Inflammatory macrophage (primary cell): Measurements from ENCODE around the gene RNFT1.
"Not testable (repeated sequence)": the region's sequence is repeated elsewhere in the genome, so short reads cannot be mapped to it uniquely, and the experiment has no call there.

Source experiments
- DNase-seq, 2 donors: peaks; one replicate each; pipeline ENCODE4 v3.0.0-alpha.2; 2020 to 2022

The RNFT1 gene

GRCh38 chr17:59930121-59930520 lies 34.4 kb downstream of the RNFT1 start:
- DNase-seq, result not testable (repeated sequence)

GRCh38 chr17:59920637-59921036 lies 43.9 kb downstream of the RNFT1 start:
- DNase-seq, result not testable (repeated sequence)

- DNase-seq, result no peak
Observed at GRCh38 chr17:59916446-59916845, 48.1 kb downstream of the RNFT1 start.

- peak; percentile 28 to 60 for DNase-seq
Observed at GRCh38 chr17:59914274-59914854, 50.2 kb downstream of the RNFT1 start.

DNA sequence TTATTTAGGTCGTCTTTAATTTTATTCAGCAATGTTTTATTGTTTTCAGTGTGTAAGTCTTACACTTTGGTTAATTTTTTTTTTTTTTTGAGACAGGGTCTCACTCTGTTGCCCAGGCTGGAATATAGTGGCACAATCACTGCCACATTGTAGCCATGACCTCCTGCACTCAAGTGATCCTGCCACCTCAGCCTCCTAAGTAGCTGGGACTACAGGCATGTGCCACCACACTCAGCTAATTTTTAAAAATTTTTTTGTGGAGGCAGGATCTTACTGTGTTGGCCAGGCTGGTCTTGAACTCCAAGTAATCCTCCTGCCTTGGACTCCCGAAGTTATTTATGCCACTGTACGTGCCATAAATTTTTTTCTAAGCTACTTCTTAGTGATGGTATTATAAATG lies 57.1 kb downstream of the RNFT1 start:
- DNase-seq, result no peak

DNA sequence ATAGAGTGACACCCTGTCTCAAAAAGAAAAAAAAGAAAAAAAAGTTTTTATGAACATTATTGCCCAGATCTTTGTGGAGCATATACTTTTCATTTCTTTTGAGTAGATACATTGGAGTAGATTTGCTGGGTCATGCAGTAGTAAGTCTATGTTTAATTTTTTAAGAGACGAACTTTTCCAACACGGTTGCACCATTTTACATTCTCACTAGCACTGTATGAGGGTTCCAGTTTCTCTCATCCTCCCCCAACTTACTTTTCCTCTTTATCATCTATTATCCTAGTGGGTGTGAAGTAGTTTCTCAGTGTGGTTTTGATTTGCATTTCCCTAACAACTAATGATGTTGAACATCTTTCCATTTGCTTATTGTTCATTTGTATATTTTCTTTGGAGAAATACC lies 61.1 kb downstream of the RNFT1 start:
- DNase-seq, result no peak
